ENCODE results near the gene TAMALIN. TPM values are rescaled to one million over a fixed set of nuclear protein-coding genes. Genes with fewer than 3 reads are reported as not detected.

TAMALIN gene
- total RNA-seq, 1 experiment from 2014 or later, result not detected

- Mint-ChIP-seq H3K27me3 (ENCODE audit: insufficient read depth, unreplicated experiment) (no peaks in the 10 kb centered on the region), H3K9me3 (ENCODE audit: unreplicated experiment) (no peaks in the 10 kb centered on the region), H3K36me3 (ENCODE audit: insufficient read depth, unreplicated experiment) (peaks cover 54% of the 10 kb centered on the region), H3K4me1 (ENCODE audit: insufficient read depth, unreplicated experiment) (no peaks in the 10 kb centered on the region), H3K27ac (ENCODE audit: low read depth, unreplicated experiment) (no peak overlapping the region), H3K4me3 (ENCODE audit: unreplicated experiment) (no peak overlapping the region)
- ChIA-PET POLR2A (no interaction called here), CTCF (interaction anchor here (0.7 to 16.0 kb wide), 5 partner anchors 38 to 98 kb away, joined by 3 to 258 read pairs (median 3); no protein-coding TSS in a partner anchor)
- DNase-seq (ENCODE audit: unreplicated experiment), result no peak
- intact Hi-C loops (cut with micrococcal nuclease), result no loop called here
- BruUV-seq (replicated peaks), result no TSS peak
- no peak for TF ChIP-seq CTCF (IDR thresholded peaks at IDR 0.05; ENCODE audit: unreplicated experiment)
Measured at GRCh38 chr12:51986834-51987233, 19.9 kb upstream of the TAMALIN start.

GRCh38 chr12:51992246-51992645 is 14.5 kb upstream of the TAMALIN start:
- no peak for TF ChIP-seq CTCF (IDR thresholded peaks at IDR 0.05; ENCODE audit: unreplicated experiment)
- DNase-seq (ENCODE audit: unreplicated experiment), result no peak
- Mint-ChIP-seq H3K27me3 (ENCODE audit: insufficient read depth, unreplicated experiment) (no peaks in the 10 kb centered on the region), H3K4me3 (ENCODE audit: unreplicated experiment) (no peak overlapping the region), H3K9me3 (ENCODE audit: unreplicated experiment) (no peaks in the 10 kb centered on the region), H3K4me1 (ENCODE audit: insufficient read depth, unreplicated experiment) (peaks cover 5% of the 10 kb centered on the region), H3K36me3 (ENCODE audit: insufficient read depth, unreplicated experiment) (peaks cover 37% of the 10 kb centered on the region), H3K27ac (ENCODE audit: low read depth, unreplicated experiment) (no peak overlapping the region)
- ChIA-PET POLR2A (interaction anchor here (1.3 to 1.7 kb wide), 4 partner anchors 12 to 41 kb away, joined by 4 to 6 read pairs (median 6); no protein-coding TSS in a partner anchor), CTCF (interaction anchor here (0.5 to 16.0 kb wide), 20 partner anchors 11 to 1876 kb away, joined by 3 to 258 read pairs (median 4); partner anchors contain the start of gene ATG101)
- BruUV-seq (replicated peaks), result no TSS peak
- intact Hi-C loops (cut with micrococcal nuclease), result no loop called here

GRCh38 chr12:51994539-51994820 is 12.3 kb upstream of the TAMALIN start:
- Mint-ChIP-seq H3K4me3 (ENCODE audit: unreplicated experiment) (no peak overlapping the region), H3K36me3 (ENCODE audit: insufficient read depth, unreplicated experiment) (peaks cover 28% of the 10 kb centered on the region), H3K9me3 (ENCODE audit: unreplicated experiment) (no peaks in the 10 kb centered on the region), H3K27me3 (ENCODE audit: insufficient read depth, unreplicated experiment) (no peaks in the 10 kb centered on the region), H3K4me1 (ENCODE audit: insufficient read depth, unreplicated experiment) (peaks cover 5% of the 10 kb centered on the region), H3K27ac (ENCODE audit: low read depth, unreplicated experiment) (no peak overlapping the region)
- intact Hi-C loops (cut with micrococcal nuclease), result no loop called here
- ChIA-PET CTCF (interaction anchor here (1.1 to 16.0 kb wide), 5 partner anchors 13 to 128 kb away, joined by 3 to 258 read pairs (median 4); no protein-coding TSS in a partner anchor), POLR2A (no interaction called here)
- DNase-seq (ENCODE audit: unreplicated experiment), result no peak
- BruUV-seq (replicated peaks), result no TSS peak
- TF ChIP-seq CTCF (IDR thresholded peaks at IDR 0.05; ENCODE audit: unreplicated experiment), result no peak

- Mint-ChIP-seq H3K27ac (ENCODE audit: low read depth, unreplicated experiment) (no peak overlapping the region), H3K36me3 (ENCODE audit: insufficient read depth, unreplicated experiment) (peaks cover 24% of the 10 kb centered on the region), H3K9me3 (ENCODE audit: unreplicated experiment) (no peaks in the 10 kb centered on the region), H3K4me3 (ENCODE audit: unreplicated experiment) (no peak overlapping the region), H3K4me1 (ENCODE audit: insufficient read depth, unreplicated experiment) (peaks cover 5% of the 10 kb centered on the region), H3K27me3 (ENCODE audit: insufficient read depth, unreplicated experiment) (no peaks in the 10 kb centered on the region)
- intact Hi-C loops (cut with micrococcal nuclease), result no loop called here
- no peak for TF ChIP-seq CTCF (IDR thresholded peaks at IDR 0.05; ENCODE audit: unreplicated experiment)
- BruUV-seq (replicated peaks), result no TSS peak
- CTCF ChIA-PET, result interaction anchor here (1.2 to 16.0 kb wide), 3 partner anchors 14 to 77 kb away, joined by 3 to 258 read pairs (median 4); no protein-coding TSS in a partner anchor
- no peak for DNase-seq (ENCODE audit: unreplicated experiment)
- POLR2A ChIA-PET, result no interaction called here
Measured at GRCh38 chr12:51994959-51995358, 11.8 kb upstream of the TAMALIN start.

All from MCF 10A (cell line).